ENCODE measurements around the gene DNAJC16.
"Not testable (repeated sequence)": the region's sequence is repeated elsewhere in the genome, so short reads cannot be mapped to it uniquely, and the experiment has no call there.

- not testable (repeated sequence) for TF ChIP-seq CTCF (IDR thresholded peaks at IDR 0.05; ENCODE audit: low read depth, low read length); EZH2phosphoT487 (IDR thresholded peaks at IDR 0.05; ENCODE audit: low read depth)
These were observed 44.2 kb upstream of the DNAJC16 start for GRCh38 chr1:15482455-15482854.

All from OCI-LY3 (cell line).